GM21576 (cell line): ENCODE data around the gene MITF.

Experiments
- ATAC-seq: cut with Tn5 transposase; IDR thresholded peaks from one replicate; pipeline ENCODE4 v1.9.1; 2021; ENCODE audit warnings: mild to moderate bottlenecking, moderate library complexity; ENCODE audit not compliant: unreplicated experiment

The MITF gene

DNA sequence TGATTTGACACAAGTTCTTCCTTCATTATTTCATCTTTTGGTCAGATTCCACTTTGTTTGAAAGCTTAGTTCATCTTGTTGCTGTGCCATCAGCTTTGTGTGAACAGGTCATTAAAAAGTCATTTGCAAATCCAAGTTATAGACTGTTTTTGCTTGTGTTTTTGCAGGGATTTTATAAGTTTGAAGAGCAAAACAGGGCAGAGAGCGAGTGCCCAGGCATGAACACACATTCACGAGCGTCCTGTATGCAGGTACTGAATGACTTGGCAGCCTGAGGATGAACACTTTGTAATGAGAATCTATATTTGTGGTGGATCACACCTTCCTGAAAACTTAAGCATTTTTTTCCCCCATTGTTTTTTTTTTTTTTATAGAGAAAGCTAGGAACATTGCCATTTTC, 199.7 kb downstream of the MITF start:
- ATAC-seq = no peak

DNA sequence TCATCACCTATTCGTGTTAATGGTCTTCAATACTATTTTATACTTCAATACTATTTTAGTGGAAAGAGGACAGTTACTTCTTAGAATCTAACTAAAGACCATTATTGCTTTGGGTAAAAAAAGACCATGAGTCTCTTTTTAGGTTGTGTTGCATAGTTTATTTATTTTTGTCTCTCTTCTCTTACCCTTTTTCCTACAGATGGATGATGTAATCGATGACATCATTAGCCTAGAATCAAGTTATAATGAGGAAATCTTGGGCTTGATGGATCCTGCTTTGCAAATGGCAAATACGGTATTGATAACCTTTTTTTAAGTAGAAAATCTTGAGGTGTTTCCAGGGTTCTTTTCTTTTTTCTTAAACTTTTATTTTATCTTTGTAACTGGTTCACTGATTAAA, 201.8 kb downstream of the MITF start:
- no peak for ATAC-seq

DNA sequence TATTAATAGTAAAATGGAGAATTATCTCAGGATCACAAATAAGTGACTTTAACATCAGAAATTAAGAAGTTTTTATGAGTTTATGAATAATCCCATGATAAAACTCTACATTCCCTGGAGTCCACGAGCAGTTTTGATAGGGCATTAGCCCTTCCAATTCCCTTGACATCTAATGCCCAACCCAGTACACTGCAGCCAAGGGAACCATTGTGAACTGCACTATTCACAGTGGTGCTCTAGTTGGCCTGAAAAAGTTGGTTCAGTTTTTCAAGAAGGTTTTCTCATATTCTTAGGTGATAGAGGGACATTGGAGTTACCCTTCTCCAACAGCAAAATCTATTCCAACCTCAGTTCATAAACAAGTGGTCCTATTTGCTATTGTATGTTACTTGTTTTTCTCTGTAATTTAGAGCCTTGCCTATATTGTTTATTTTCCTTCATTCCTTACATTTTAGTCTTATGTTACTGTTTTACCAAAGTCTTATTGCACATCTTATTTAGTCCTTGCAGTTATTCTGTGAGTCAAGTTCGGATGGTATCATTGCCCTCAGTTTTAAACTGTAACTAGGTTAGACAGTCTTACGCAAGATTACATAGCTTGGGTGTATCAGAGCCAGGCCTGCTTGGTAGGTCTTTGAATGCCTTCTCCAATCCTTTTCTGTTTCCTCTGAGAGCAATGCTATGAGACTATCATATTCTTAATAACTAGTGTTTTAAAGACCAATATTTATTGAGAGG, 202.3 kb downstream of the MITF start:
- no peak for ATAC-seq

DNA sequence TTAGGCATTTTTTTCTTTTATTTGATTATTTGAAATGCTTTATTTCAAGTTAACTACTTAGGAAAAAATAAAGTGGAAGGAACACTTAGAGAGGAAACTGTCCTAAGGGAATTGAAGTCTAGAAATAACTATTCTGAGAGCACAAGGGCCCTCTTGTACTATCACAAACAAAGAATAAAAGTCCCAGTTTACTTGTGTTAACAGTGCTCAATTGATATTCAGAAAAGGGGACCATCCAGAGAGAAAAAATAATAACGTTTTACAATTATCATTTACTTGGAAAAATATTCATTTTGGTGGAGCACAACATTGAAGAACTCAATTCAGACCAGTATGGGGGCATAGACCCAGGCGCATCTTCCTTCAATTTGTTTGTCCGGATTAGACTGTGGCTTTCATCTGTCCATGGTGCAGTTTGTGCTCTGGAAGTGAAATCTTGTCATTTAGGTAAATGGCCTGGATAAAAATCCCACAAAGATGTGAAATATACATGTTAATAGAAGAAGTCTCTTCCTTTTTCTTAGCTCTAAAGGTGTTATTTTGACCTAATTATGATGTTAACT, 205.7 kb downstream of the MITF start:
- no peak for ATAC-seq

DNA sequence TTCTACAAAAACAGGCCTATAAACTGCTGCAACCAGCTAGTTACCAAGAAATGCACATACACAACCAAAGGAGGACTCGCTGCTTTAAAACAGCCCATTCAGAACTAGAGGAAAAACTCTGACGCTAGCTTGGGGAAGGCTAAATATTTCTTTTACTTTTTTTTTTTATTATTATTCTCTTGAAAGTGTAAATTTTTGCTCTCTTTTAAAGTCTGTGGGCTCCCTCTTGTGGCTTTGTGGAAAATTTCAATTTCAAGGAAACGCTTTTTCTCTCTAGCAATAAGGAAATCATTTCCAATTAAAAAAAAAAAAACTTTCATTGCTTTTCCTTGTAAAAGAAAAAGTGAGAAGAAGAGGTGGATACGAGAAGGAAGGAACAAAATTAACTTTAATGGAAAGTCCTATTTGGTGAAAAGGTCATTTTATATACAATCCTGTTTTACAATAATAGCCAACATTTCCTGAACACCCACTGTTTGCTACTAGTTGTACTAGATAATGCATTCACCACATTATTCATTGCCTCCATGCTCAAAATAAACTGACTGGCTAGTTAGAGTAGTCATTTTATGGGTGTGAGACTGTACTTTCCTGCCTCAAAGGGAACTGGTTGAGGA, 209.1 kb downstream of the MITF start:
- no peak for ATAC-seq

DNA sequence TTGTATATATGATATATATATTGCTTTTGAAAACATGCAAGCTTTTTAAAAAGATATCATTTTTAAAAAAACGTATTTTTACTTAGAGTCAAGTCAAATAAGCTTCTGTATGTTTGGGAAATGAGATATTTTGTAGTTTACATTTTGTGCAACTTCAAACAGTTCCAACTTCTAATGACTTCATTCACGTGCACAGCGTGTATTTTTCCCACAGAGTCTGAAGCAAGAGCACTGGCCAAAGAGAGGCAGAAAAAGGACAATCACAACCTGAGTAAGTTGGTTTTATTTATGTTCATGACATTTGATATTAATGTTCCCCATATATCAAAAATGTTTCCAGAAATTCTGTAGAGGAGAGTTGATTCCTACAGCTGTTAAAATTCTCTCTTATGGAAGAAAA, 212.4 kb downstream of the MITF start:
- no peak for ATAC-seq

DNA sequence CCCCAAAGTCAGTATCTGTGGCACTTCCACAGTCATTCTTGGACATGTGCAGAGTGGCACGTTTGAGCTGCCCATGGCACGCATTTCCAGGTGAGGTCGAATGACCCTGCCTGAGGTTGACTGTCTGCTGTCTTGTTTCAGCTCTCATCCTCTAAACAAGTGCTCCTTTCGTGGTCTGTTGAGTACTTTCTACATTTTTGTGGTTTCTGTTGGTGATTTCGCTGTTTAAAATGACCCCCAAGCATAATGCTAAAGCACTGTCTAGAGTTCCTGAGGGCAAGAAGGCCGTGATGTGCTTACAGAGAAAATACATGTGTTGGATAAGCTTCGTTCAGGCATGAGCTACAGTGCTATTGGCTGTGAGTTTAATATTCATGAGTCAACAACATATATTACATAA, 220.3 kb downstream of the MITF start:
- no peak for ATAC-seq

DNA sequence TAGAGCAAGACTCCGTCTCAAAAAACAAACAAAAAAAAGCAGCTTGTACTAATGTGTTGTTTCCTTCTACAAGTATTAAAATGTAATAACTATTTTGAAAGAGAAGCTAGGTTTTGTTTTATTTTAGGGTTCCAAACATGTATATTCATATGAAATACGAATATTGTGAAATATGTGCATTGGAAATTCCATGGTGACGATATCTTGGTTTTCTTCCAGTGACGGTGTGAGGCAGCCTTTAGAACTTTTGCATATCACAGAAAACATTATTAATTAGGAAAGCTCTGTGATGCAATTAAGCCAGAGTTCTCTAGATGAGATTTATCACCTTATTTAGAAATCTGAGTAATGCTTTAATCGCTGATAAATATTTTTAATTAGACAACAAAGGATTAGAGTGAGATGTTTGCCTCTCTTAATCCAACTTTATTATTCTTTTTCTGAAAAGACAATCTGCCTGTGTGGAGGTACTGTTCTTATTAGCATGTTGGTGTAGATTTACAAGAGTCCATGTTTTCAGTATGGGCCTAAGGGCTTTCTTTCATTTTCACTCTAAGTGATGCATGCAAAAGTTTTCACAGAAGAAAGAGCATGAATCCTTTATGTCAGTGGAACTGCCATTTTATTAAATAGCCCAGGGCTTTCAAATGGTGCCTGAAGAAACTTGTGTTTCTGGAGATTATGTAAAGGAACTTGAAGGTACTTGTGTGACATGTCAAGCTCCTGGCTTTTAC, 222.6 kb downstream of the MITF start:
- no peak for ATAC-seq

DNA sequence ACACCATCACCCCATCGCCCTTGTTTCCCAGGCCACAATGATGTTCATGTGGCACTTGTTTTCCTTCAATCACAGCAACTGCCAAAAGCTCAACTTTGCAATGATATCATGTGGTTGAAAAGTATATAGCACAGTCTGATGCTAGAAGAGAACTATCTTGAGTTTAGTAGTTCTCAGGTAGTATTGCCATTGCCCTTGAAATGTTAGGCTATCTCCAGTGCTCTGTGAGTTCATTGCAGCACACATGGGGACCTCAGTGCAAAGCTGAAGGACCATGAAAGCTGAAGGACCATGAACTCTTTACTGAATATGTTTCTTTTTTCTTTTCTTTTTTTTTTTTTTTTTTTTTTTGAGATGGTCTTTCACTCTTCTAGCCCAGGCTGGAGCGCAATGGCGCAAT, 224.4 kb downstream of the MITF start:
- no peak for ATAC-seq

DNA sequence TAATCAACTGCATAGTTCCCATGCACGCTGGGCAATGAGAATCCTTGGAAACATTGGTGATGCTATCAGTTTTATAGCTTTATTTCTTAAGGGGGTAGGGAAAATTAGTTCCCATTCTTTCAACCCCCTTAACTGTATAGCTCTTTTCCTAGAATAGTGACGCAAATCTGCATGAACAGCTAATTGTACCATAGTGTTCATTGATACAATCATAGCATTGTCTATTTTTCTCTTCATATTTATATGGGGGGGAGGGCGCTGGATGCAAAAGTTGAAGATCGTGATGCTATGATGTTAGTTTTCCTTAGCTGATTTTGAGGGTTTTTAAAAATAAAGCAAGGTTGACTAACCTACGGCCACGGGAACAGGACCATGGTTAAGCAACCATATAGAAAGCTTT, 227.9 kb downstream of the MITF start:
- ATAC-seq = no peak

DNA sequence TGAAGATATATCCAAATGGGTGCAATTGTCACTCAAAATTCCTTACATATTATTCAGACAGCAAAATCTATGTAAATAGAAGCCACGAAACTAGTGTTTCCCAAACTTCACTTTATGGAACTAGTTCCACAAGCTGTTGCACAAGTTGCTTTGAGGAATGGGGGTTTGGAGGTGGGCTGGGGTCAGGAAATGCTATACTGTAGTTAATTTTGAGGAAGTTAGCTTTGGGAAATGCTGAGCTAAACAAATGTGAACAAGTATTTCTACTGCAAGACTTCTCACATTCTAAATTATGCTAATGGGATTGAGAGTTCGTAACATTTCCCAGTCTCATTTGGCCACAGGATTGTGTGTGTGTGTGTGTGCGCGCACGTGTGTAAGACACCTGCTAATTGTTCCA, 231.6 kb downstream of the MITF start:
- ATAC-seq = no peak

DNA sequence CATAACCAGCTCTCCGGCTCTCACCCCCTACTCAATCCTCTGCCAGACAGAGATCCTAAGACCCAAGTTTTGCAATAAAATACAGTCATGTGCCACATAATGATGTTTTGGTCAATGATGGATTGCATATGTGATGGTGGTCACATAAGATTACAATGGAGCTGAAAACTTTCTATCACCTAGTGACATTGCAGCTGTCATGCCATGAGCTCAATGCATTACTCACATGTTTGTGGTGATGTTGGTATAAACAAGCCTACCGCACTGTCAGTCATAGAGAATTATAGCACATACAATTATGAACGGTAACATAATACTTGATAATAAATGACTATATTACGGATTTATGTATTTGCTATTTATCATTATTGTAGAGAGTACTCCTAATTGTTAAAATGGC, 233.4 kb downstream of the MITF start:
- no peak for ATAC-seq

DNA sequence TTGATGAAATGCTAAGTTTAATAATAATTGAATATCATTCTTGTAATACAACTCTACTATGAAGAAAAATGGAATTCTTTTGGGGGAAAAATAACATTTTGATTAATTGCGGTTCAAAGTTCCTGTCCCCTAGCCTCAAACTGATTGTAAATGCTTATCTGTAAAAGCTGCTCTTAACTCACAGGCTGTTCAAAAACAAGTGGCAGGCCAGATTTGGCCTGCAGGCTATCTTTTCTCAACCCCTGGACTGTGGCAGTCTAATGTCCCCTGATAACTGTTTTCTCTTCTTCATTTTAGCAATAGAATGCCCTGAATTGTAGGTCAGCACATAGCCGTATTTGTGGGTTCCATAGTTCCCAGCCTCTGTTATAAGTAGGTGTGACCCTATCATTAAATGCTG, 236.8 kb downstream of the MITF start:
- no peak for ATAC-seq

DNA sequence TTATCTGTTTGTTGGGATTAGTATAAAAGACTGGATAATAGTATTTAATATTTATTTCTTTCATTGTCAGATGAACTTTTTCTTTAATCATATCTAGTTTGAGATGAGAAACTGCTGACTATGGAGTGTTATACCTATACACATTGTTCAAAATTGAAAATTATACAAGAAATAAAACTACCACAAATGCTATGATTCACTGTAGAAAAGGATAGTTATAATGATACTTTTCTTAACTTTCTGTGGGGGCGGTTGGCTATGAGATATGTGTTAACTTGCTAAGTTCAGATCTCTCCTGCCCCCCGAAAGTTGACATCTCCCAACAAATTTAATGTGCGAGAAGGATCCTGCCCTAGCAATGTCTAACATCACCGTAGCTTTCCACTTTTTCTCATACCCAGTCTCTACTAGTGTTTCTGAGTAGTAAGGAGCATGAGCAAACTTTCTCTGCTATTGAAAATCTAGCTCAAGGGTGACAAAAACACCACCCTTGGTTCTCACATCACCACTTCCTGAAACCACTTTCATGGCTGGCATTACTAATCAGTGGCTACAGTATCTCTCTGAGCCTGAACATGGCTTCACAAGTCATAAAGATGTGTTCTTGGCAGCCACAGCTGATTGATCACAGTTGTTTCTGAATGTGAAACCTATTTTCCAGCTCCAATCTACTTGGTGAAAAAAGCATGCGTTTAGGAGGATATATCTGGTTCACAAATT, 244.4 kb downstream of the MITF start:
- ATAC-seq = no peak

DNA sequence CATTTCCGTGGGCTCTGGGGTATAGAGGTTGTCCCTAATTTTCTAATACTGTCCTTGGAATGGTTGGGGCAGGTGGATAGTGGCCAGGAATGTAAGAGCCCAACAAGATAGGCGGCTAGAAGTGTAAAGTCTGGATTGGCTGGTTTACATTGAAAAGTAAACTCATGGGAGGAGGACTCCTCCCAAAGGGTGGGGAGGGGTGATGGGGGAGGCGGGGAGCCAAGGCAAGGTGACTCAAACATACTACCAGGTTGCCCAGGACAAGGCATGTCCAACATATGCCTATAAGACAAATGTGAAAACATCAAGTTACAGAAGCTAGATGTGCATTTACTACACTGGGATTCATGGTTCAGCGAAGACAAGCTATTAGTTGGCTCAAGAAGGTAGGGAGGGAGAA, 246.0 kb downstream of the MITF start:
- no peak for ATAC-seq

DNA sequence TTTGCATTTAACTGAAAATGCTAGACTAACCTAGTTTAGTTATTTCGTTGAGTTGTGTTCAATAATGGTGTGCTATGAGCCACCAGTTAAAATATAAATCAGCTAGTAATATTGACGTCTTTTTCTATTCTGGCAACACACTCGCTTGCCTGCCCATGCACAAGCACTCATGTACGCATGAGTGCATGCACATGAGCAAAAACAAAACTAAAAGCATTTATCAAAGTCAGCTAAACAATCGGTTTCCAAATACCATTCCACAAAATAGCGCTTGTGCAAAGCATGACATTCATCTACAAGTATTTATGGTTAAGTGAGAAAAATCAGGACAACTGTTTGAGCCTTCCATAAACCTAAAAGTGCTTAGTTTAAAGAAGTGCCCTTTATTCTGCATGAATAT, 247.2 kb downstream of the MITF start:
- ATAC-seq = no peak

DNA sequence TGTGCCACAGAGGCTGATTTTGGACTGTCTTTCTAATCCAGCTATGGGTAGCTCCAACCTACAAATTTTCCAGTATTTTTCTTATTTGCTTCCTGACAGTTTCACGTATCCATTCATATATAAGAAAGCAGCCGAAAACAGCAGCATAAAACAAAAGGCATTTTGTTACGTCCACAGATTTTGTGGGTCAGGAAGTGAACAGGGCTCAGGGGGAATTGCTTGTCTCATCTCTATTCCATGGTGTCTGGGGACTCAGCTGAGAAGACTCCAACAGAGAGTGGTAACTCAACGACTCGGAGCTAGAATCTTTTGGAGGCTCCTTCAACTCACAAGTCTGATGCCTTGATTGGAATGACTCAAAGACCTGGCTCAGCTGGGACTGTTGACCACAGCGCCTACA, 248.6 kb downstream of the MITF start:
- no peak for ATAC-seq

DNA sequence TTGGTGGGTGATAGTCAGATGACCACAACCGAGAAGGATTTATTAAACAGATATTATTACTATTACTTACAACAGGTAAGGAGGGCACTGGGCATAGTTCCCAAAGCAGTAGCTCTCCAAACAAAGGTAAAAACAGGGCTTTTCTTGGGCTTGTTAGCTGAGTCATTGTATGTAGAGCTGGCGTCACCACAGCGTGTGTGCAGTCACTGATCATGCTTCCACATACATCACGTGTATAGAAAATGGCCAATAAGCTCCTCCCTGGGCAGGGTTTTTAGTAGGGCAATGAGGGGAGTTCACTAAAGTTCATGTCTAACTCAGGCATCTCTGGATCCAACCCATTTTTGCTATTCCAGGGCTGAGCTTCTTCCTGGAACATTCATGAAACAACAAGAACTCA, 254.5 kb downstream of the MITF start:
- no peak for ATAC-seq

DNA sequence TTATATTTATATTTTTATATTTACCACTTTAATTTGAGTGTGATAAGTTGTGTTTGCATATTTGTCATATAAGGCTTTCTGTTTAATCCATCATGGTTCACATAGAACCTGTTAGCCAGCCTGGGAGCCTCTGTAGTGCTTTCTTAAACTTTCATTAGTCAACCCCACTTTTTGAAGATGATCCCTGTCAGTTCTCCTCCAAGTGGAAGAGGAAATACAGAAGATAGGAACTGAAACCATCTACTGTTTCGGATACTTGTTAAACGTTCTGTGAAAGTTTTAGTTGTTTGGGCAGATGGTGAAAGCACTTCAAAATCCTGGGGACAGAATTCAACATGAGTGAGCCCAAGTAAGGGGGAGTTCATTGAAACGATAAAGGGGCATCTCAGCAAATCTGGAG, 255.7 kb downstream of the MITF start:
- no peak for ATAC-seq

DNA sequence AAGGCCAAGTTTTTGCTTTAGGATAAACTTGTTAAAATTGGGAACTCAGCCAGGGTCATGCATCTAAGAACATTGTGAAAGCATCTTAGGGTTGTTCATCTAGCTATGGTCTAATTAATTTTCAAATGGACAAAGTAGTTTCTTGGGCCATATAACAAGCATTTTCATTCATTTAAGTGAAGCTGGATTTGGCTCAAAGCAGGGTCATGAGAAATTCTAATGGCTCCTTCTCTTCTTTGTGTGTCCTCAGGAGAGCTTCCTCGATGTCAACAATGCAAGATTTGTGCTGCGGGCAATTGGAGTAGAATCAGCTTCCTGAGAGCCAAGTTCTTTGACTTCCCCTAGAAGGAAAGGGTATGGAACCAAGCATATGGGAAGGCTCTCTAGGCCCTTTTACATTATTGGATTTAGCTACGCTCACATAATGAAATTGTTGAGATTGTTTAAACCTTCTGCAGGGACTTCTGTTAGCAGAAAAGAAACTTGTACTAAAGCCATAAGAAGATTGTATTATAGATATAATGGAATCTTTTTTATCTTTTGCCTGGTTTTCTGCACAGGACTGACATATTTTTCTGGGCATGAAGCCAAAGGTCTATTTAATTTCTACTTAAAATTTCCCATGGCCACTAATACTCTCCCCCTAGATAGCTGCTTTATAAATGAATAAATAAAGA, 258.5 kb downstream of the MITF start:
- ATAC-seq = no peak

DNA sequence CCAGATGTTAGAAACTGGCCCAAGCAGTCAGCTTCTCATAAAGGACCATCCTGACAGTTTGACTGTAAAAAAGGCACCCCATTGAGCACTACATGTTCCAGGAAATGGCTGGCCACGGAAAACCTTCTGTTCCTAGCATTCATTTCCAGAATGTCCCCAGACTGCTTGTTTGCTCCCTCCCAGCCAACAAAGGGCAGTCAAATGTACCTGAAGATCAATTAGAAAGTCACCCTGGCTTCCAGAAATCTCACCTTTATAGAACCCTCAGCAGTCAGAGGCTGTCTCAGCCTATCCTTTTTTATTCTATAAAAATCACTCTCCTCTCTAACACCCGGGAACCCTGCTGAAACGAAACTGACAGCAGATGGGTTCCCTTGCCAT, 259.5 kb downstream of the MITF start:
- no peak for ATAC-seq
